ENCODE data around the gene CIDEC. TPM values are rescaled to one million over a fixed set of nuclear protein-coding genes. Genes with fewer than 3 reads are reported as not detected.
"Not testable (repeated sequence)": the region's sequence is repeated elsewhere in the genome, so short reads cannot be mapped to it uniquely, and the experiment has no call there.

CIDEC gene
- polyA plus RNA-seq, 3 donors: 0.08 TPM; not detected in 2

- Histone ChIP-seq H3K36me3 (replicated peaks in 1 of 2; ENCODE audit: control insufficient read depth in 1 of 2, insufficient read depth in 2 of 2, low read length in 2 of 2) (no peaks in the 10 kb centered on the region), H3K4me2 (replicated peaks; ENCODE audit: extremely low read depth, low read length, poor library complexity, severe bottlenecking) (no peak overlapping the region), H3K27me3 (ENCODE audit: control insufficient read depth in 2 of 2, insufficient read depth in 2 of 2, low read length in 2 of 2) (no peaks in the 10 kb centered on the region), H2AFZ (ENCODE audit: insufficient read depth, low read depth, low read length, poor library complexity, severe bottlenecking) (no peak overlapping the region), H3K79me2 (ENCODE audit: insufficient read depth, low read length) (no peaks in the 10 kb centered on the region), H3K4me3 (replicated peaks in 1 of 3; ENCODE audit: low read depth in 2 of 3, low read length in 3 of 3) (no peak overlapping the region), H3K9ac (ENCODE audit: insufficient read depth, low read length, poor library complexity, severe bottlenecking) (no peak overlapping the region), H3K27ac (ENCODE audit: low read depth in 1 of 2, low read length in 2 of 2) (no peak overlapping the region), H4K20me1 (ENCODE audit: insufficient read depth, low read length) (no peaks in the 10 kb centered on the region), H3K4me1 (ENCODE audit: control insufficient read depth in 1 of 2, insufficient read depth in 2 of 2, low read length in 2 of 2) (peaks cover 29 to 32% of the 10 kb centered on the region in 2 donors), H3K9me3 (replicated peaks in 1 of 2; ENCODE audit: control insufficient read depth in 1 of 2, insufficient read depth in 1 of 2, low read length in 2 of 2) (no peaks in the 10 kb centered on the region)
- Mint-ChIP-seq H3K4me3 (no peak overlapping the region), H3K27me3 (ENCODE audit: low read depth in 3 of 3) (peaks cover 0 to 6% (median 5%) of the 10 kb centered on the region in 3 donors), H3K27ac (no peak overlapping the region), H3K9me3 (no peaks in the 10 kb centered on the region), H3K36me3 (no peaks in the 10 kb centered on the region), H3K4me1 (peaks cover 26% of the 10 kb centered on the region)
- DNase-seq: no peak
- intact Hi-C loops (cut with micrococcal nuclease): no loop called here
- WGBS (ENCODE audit: insufficient coverage): 85% methylated on average over 10 of the region's 12 CpGs
- no peak for TF ChIP-seq CTCF (IDR thresholded peaks at IDR 0.05)
These were observed 12.9 kb downstream of the CIDEC start for GRCh38 chr3:9867106-9867505.

GRCh38 chr3:9866639-9867038, 13.4 kb downstream of the CIDEC start:
- Histone ChIP-seq H3K4me2 (replicated peaks; ENCODE audit: extremely low read depth, low read length, poor library complexity, severe bottlenecking) (no peak overlapping the region), H3K27me3 (ENCODE audit: control insufficient read depth in 2 of 2, insufficient read depth in 2 of 2, low read length in 2 of 2) (no peaks in the 10 kb centered on the region), H3K79me2 (ENCODE audit: insufficient read depth, low read length) (no peaks in the 10 kb centered on the region), H3K9ac (ENCODE audit: insufficient read depth, low read length, poor library complexity, severe bottlenecking) (no peak overlapping the region), H3K27ac (ENCODE audit: low read depth in 1 of 2, low read length in 2 of 2) (no peak overlapping the region), H3K36me3 (replicated peaks in 1 of 2; ENCODE audit: control insufficient read depth in 1 of 2, insufficient read depth in 2 of 2, low read length in 2 of 2) (no peaks in the 10 kb centered on the region), H3K9me3 (replicated peaks in 1 of 2; ENCODE audit: control insufficient read depth in 1 of 2, insufficient read depth in 1 of 2, low read length in 2 of 2) (no peaks in the 10 kb centered on the region), H4K20me1 (ENCODE audit: insufficient read depth, low read length) (no peaks in the 10 kb centered on the region), H2AFZ (ENCODE audit: insufficient read depth, low read depth, low read length, poor library complexity, severe bottlenecking) (no peak overlapping the region), H3K4me3 (replicated peaks in 1 of 3; ENCODE audit: low read depth in 2 of 3, low read length in 3 of 3) (no peak overlapping the region), H3K4me1 (ENCODE audit: control insufficient read depth in 1 of 2, insufficient read depth in 2 of 2, low read length in 2 of 2) (peaks cover 30 to 33% of the 10 kb centered on the region in 2 donors)
- Mint-ChIP-seq H3K9me3 (no peaks in the 10 kb centered on the region), H3K36me3 (no peaks in the 10 kb centered on the region), H3K27ac (no peak overlapping the region), H3K27me3 (ENCODE audit: low read depth in 3 of 3) (peaks cover 2 to 9% (median 6%) of the 10 kb centered on the region in 3 donors), H3K4me3 (no peak overlapping the region), H3K4me1 (peaks cover 27% of the 10 kb centered on the region)
- intact Hi-C loops (cut with micrococcal nuclease): no loop called here
- TF ChIP-seq CTCF (IDR thresholded peaks at IDR 0.05): no peak
- 100% methylated on average over 5 of the region's 8 CpGs for WGBS (ENCODE audit: insufficient coverage)
- no peak for DNase-seq

- H3K79me2 ChIP-seq (ENCODE audit: insufficient read depth, low read length); H3K27me3 ChIP-seq (ENCODE audit: control insufficient read depth in 2 of 2, insufficient read depth in 2 of 2, low read length in 2 of 2); H3K36me3 Mint-ChIP-seq; H3K36me3 ChIP-seq (replicated peaks in 1 of 2; ENCODE audit: control insufficient read depth in 1 of 2, insufficient read depth in 2 of 2, low read length in 2 of 2); H3K4me2 ChIP-seq (replicated peaks; ENCODE audit: extremely low read depth, low read length, poor library complexity, severe bottlenecking); DNase-seq; H3K9ac ChIP-seq (ENCODE audit: insufficient read depth, low read length, poor library complexity, severe bottlenecking); H3K27me3 Mint-ChIP-seq (ENCODE audit: low read depth in 3 of 3); H3K4me3 Mint-ChIP-seq; H4K20me1 ChIP-seq (ENCODE audit: insufficient read depth, low read length); H3K9me3 Mint-ChIP-seq; intact Hi-C loops (cut with micrococcal nuclease); H3K27ac ChIP-seq (ENCODE audit: low read depth in 1 of 2, low read length in 2 of 2); H3K9me3 ChIP-seq (replicated peaks in 1 of 2; ENCODE audit: control insufficient read depth in 1 of 2, insufficient read depth in 1 of 2, low read length in 2 of 2): not testable (repeated sequence)
- Histone ChIP-seq H3K4me3 (replicated peaks in 1 of 3; ENCODE audit: low read depth in 2 of 3, low read length in 3 of 3) (peak overlapping the region in 1 of 3 experiments; percentile 60), H2AFZ (ENCODE audit: insufficient read depth, low read depth, low read length, poor library complexity, severe bottlenecking) (peak overlapping the region; percentile 77), H3K4me1 (ENCODE audit: control insufficient read depth in 1 of 2, insufficient read depth in 2 of 2, low read length in 2 of 2) (peaks cover 30 to 33% of the 10 kb centered on the region in 2 donors)
- 86% methylated on average over 3 of the region's 10 CpGs for WGBS (ENCODE audit: insufficient coverage)
- peak overlapping the region in 1 of 7 donors; percentile 82 for H3K27ac Mint-ChIP-seq
- peaks cover 27% of the 10 kb centered on the region for H3K4me1 Mint-ChIP-seq
These were observed 14.9 kb downstream of the CIDEC start for GRCh38 chr3:9865125-9865637.

All from CD14-positive monocyte (primary cell).